ENCODE measurements around the gene ANO8.
"Not testable (repeated sequence)": the region's sequence is repeated elsewhere in the genome, so short reads cannot be mapped to it uniquely, and the experiment has no call there.

Gene ANO8

DNA sequence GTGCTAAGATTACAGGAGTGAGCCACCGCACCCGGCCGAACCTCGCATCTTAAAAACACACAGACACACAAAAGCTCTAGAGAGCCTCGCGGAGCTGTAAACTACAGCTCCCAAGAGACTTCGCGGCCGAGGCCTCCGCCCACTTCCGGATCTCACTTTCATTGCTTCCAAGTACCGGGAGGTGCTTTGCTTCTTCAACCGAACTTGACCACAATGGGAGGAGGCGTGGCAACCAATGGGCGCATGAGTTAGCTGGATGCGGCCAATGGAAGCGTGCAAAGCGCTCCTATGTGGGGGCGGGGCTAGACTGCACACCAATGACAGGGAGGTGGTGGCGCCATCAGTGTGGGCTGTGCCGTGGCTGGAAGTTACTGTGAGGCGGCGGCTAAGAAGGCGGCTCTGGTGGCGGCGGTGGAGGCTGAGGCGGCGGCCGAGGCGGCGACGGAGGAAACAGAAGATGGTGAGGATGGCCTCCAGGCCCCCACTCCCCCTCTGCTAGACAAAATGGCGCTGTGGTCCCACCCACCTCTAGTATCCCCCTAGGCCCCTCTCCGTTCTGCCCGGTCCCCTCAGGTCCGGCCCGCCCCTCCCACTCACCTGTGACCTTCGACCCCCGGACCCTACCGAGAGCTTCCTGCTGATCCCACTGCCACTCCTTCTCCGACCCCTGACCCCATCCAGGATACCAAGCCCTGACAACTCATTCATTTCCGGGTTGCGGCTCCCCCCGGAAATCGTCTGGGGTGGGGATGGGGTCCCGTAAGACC, 25.3 kb downstream of the ANO8 start, which contains the start of gene DDA1:
DDA1 (plus strand) TSS at position 366 of the 767 bp plus-strand sequence; CDS start at position 458, 92 bp downstream.
- DNase-seq, result peak; percentile 97 to 100 (median 98)

DNA sequence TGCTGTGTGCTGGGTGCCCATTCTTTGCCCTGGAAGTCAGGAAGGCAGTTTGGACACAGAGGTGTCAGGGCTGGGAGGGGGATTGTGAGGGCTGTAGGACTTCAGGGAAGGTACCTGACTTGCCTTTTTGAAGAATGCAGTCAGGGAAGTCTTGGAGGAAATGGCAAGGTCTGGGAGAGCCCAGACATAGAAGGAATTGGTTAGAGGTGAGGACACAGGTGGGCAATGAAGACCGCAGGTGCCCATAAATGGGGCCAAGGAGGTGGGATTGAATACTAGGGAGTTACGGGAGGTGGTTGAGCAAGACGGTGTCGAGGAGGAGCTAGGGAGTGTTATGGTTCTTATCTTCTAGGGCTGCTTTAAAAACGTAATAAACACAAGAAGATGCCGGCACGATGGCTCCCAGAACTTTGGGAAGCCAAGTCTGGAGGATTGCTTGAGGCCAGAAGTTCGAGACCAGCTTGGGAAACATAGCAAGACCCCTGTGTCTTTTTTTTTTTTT, 26.7 kb downstream of the ANO8 start:
- no peak for DNase-seq

DNA sequence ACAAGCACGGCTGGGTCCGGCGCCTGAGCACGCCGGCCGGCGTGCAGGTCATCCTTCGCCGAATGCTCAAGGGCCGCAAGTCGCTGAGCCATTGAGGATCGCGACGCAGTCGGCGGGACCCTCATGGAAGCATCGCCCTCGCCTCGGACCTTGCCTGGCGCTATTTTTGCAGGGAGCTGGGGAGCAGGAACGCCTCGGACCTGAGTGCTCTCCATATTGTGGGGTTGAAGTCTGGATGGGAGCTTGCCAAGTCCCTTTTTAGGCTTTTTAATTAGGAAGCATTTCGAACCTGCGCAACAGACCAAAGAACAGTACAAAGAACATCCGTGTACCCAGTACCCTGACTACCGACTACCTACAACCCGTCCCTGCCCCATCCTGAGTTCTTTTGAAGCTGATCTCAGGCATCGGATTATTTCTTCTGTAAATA, 28.4 kb downstream of the ANO8 start:
- peak in 1 of 3 experiments; percentile 66 for DNase-seq

DNA sequence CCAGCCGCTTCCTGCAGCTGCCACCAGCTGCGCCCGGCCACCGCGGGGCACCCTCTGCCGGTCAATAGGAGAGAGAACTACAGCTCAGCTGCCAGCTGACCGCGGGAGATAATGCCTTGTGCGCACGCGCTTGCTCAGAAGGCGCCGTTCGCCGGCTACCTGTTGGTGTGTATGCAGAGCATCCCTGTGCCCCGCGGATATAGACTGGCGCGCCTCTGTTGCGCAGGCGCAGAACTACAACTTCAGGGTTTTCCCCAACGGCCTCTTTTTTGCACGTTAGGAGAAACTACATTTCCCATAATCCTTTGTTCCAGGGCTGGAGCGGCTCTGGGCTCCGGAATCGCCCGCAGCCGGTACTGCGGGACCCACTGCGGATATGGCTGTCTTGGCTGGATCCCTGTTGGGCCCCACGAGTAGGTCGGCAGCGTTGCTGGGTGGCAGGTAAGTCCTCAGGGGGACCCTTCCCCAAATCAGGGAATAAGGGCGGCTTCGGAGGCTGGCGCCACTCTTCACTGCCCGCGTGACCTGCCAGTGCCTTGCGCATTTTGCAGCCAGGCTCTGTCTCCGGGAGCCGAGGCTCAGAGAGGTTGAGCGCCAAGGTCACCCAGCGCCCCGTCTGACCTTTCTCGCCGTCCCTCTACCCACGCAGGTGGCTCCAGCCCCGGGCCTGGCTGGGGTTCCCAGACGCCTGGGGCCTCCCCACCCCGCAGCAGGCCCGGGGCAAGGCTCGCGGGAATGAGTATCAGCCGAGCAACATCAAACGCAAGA, 29.0 kb downstream of the ANO8 start, which contains the start of gene MRPL34:
MRPL34 (plus strand) TSS at position 356 of the 768 bp plus-strand sequence; CDS start at position 377, 21 bp downstream.
- DNase-seq, result peak; percentile 95 to 99 (median 98)

DNA sequence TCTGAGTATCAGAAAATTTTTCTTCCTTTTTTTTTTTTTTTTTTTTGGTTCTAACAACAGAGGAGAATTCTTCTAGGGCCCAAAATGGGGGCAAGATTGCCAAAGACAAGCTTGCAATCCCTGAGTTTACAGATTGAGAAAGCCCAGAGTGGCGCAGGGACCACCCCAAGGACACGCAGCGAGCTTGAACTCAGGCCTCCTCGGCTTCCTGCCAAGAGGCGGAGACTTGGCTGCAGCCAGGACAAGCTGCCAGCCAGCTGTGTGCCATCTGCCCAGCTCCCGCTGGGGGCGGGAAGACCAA, 29.5 kb downstream of the ANO8 start:
- DNase-seq, result no peak

DNA sequence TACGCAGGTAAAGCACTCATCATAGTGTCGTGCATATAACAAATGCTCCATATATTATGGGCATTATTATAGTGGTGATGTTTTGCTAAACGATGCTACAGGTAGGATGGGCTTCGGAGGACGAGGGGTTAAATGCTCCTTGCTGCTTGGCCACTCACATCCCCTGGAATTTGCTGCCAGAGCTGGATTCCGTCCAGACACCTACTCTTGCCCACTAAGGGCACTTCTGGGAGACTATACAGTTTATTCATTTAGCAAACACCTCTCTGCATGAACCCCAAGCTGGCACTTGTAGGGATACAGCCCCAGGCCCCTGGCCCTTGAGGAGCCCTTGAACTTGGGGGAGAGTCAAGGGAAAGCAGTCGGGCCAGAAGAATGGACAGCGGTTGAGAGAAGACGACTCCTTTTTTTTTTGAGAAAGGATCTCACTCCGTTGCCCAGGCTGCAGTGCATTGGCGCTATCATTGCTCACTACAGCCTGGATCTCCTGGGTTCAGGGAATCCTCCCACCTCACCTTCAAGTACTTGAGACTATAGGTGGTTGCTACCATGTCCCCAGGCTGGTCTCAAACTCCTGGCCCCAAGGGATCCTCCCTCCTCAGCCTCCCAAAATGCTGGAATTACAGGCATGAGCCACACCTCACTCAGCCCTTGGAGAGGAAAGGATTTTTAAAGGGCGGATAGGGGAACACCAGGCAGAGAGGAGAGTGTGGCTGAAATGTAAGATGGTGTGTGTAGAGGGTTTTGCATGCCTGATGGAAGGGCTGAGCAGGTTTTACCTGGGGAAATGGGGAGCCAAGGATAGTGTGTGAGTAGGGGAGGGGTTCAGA, 30.1 kb downstream of the ANO8 start:
- no peak for DNase-seq

DNA sequence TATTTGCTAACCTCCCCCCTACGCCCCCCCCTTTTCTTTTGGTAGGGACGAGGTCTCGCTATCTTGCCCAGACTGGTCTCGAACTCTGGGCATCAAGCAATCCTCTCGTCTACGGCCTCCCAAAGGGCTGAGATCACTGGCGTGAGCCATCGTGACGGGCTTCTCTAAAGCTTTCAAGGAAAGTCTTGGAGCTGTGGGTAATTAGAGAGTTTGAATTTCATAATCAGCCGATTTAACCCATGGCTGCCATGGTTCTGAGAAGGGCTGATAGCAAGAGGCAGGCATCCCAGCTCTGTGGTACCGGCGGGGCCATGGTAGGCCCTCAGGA, 30.8 kb downstream of the ANO8 start:
- peak in 1 of 3 experiments; percentile 32 for DNase-seq

DNA sequence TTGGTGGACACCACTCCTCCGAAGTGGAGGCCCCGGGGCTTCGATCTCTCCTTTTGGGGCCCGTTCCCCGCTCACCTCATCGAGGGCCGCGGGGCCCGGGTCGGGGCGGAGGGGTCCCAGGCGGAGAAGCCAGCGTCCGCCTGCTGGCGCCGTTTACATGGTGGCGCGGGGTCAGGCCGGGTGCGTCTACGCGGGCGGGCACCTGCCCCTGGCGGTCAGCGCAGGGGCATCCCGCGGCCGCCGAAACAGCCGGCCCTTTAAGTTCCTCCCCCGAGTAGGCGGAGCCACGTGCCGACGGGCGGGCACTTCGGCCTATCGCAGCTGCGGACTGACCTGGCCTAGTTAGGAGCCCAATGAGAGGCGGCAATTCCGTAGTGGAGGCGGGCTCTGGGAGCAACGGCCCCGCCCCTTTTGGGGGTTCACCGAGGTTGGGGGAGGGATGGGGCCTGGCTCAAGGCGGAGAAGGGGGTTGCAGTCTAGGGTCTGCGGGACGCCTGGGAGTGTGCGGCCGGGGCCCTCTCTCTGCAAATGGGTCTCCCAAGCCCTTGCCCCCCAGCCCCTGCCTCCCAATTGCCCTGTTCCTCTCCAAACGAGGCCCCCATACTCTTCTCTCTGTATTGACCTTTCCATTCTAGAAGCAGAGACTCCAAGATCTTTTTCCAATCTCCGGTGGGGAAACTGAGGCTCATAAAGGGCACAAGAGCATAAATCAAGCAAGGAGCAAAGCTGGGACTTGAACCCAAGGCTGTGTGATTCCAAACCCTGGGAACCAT, 31.3 kb downstream of the ANO8 start, which contains the start of gene ABHD8:
ABHD8 (minus strand) TSS at position 259 of the 773 bp plus-strand sequence. CDS start 1,809 bp downstream, outside the sequence.
- DNase-seq, result peak; percentile 90 to 97 (median 93)

DNA sequence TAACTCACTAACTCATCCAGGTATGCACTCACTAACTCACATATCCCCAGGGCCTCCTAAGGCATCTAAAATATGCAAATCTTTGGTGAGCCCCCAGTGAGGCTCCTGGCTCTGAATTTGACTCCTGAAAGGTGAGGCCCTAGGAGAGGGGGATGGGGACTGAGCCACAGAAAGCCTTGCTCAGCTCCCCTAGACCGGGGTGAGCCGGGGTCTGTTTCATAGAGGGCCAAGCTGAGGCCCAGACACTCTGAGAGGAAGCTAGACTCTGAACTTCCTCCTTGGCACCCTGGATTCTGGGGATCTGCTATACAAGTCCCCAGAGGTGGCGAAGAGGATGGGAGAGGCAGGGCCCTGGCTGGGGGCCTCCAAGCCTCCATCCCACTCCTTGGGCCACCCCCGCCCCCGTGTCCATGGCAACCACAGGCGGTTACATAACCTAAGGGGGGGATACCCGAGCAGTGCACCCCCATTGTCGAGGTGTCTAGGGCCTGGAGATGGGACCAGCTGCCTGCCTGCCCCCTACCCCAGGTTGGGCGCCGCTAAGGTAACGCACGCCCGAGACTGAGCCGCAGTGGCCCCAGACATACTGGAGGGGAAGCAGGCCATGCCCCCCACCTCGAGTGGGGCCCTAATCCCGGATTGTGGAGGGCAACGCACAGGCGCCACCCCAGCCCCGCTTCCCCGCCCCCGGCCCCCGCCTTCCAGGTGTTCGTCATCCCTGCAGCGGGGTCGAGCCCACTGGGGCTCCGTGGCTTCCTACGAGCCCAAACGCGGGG, 32.1 kb downstream of the ANO8 start:
- DNase-seq, result peak in 2 of 3 experiments; percentile 34 to 44

DNA sequence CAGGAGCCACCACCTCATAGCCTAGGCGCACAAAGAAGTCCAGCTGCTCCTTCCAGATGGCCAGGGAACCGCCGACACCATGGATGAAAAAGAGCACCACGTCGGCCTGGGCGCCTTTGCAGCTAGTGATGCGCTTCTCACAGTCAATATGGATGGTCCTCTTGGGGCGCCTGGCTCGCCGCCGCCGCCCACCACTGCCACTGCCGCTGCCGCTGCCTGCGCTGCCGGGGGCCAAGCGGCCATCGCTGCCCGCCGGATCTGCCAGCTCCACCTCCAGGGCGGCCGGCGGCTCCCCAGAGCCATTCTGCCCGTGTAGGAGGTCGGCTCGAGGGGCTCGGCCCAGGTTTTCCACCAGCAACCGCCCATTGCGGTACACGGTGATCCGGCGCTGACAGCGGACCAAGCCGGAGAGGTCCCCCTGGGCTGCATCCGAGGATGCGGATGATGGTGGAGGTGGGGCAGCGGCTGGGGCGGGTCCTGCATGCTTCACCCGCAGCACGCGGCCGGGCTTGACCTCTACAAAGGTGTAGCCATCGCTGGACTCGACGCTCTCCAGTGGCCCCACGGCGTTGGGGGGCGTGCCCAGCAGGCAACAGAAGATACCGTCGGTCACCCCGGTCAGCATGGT, 33.5 kb downstream of the ANO8 start:
- DNase-seq, result no peak

DNA sequence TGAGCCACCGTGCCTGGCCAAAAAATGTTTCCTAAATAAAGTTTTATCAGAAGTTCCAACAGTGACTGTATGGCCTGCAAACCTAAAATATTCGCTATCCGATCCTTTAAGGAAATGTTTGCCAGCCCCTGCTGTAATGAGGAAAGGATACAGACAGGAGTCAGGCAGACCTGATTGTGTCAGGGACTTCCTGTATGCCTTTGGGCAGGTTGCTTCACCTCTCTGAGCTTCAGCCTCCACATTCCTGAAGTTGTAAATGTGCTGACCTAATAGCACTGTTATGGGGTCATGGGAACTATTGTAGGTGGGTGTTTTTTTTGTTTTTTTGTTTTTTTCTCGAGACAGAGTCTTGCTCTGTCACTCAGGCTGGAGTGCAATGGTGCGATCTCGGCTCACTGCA, 37.7 kb downstream of the ANO8 start:
- no peak for DNase-seq

DNA sequence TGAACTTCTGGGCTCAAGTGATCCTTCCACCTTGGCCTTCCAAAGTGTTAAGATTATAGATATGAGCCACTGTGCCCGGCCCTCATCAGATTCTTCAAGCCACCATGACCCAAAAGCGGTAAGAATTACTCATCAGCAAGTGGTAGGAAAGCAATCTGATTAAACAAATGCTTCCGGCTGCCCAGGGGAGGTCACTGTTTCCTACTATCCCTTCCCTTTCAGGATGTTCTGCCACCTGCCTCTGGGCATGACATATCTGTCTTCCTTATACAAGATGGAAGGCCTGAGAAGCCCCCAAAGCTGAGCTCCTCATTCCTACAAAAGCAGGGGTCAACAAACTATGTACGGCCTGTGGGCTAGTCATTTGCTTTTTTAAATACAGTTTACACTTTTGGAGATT, 38.4 kb downstream of the ANO8 start:
- DNase-seq, result no peak

DNA sequence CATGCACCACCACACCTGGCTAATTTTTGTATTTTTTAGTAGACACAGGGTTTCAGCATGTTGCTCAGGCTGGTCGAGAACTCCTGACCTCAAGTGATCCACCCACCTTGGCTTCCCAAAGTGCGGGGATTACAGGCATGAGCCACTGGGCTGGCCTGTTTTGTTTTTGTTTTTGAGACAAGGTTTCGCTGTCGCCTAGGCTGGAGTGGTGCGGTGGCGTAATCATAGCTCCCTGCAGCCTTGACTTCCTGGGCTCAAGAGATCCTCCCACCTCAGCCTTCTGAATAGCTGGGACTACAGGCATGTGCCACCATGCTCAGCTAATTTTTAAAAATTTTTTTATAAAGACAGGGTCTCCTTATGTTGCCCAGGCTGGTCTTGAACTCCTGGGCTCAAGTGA, 39.1 kb downstream of the ANO8 start:
- DNase-seq, result not testable (repeated sequence)

DNA sequence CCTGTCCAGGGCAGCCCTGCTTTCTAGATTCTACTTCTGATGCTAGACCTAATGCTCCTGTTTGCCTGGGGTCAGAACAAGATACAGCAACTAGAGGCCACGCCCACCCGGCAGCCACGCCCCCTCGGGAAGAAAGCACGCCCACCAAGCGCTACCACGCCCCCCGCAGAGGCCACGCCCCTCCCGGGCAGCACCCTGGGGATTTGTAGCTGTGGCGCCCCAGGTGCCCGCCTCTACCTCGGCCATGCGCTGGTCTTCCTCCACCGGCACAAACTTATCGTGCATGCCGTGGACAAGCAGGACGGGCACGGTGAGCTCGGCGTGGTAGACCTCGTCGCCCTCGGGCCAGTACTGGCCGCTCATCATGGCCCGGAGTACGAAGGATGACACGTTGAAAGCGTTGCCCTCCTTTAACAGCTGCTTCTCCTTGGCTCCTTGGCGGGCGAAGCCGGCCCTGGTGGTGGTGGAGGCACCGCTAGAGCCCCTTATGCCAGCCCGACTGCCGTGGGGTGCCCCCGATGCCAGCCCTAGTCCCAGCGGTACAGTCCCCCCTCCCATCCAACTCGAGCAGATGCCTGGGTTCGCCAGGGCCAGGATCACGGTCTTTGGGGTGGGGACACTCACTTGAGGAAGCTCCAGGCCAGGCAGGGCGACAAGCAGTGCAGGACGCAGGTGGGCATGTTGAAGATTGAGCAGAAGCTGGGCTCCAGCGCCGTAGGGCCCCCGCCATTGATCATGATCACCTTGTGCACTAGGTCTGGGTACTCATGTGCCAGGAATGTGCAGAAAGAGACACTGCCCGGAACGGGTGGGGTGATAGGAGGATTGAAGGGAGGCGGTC, 40.4 kb downstream of the ANO8 start:
- no peak for DNase-seq

DNA sequence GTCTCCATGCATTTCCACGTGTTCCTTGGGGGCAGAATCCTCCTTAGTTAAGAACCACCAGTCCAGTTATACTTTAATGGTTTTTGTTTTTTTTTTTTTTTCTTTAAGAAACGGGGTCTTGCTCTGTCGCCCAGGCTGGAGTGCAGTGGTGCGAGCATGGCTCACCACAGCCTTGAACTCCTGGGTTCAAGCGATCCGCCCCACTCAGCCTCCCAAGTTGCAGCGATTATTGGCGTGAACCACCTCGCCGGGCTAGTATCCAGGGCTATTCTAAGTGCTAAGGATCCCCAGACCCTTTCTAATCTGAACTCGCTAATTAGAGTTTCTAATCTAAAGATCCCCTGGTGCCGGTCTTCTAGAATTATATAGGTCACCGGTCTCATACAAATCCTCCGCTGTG, 41.0 kb downstream of the ANO8 start:
- no peak for DNase-seq

DNA sequence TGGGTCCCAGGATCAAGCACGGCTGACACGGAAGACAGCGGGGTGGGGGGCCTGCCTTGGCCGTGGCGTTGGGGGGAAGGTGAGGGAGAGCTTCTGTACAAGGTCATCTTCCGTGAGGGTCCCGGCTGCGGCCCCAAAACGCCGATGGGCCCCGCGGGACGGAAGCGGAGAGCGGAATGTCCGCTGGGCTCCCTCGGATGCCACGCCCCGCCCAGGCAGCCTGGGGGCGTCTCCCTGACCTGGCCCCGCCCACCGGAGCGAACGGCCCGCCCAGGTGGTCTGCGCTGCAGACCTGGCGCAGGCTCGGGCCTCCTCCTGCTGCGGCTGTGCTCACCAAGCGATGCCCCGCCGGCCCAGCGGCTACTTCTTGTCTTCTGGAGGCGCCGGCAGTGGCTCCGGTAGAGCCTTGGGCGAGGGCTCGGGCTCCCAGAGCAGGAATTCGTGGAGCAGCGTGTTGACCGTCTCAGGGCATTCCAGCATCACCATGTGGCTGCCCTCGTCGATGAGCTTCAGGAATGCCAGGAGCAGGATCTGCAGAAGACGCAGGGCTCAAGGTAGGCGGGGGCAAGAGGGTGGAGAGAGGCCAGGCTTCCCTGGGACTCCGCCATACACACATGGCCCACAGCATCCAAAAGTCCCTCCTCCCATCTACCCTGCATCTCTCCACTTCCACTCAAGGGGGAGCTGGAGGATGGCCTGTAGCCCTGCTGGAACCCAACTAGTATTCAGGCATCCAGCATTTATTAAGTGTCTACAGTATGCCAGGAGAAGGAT, 42.2 kb downstream of the ANO8 start:
- peak in 2 of 3 experiments; percentile 15 to 16 for DNase-seq

DNA sequence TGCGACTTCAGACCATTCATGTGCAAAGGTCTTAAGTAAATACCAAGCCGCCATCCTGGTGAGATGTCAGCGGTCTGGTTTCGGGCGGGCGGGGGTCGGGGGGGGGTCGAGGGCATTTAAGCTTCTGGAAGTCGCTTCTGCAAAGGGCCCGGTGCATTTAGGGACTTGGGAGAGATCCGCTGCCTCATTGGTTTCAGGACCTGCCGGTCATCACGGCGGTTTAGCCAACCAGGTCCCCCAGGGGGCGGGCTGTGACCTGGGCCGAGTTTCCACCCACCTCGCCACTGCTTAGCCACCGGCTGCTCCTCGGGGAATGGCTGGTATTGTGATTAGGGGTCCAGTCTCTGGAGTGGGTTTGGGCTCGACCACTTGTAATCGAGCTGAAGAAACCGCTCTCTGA, 45.2 kb downstream of the ANO8 start:
- no peak for DNase-seq

DNA sequence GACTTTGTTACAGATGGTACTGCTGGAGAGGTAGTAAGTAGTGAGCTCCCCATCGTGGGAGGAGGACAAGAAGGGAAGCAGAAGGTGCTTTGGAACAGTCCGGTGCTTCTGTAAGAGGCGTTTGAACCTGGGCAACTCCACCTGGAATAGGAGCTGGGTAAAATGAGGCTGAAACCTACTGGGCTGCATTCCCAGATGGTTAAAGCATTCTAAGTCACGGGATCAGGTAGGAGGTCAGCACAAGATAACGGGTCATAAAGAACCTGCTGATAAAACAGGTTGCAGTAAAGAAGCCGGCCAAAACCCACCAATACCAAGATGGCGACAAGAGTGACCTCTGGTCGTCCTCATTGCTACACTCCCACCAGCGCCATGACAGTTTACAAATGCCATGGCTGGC, 47.9 kb downstream of the ANO8 start:
- DNase-seq, result no peak

DNA sequence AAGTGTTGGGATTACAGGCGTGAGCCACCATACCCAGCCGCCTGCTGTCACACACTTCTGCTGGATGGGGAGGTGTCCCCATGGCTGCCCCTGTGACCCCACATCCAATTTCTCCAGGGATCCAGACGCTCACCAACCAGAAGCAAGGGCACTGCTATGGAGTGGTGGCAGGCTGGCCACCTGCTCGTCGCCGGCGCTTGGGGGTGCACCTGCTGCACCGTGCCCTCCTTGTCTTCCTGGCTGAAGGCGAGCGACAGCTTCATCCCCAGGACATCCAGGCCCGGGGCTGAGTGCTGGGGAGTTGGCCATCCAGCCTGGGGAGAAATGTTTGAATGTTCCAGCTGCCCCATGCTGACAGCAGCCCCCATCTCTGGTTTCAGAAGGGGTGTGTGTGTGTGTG, 48.4 kb downstream of the ANO8 start:
- DNase-seq, result no peak
